Measurements from ENCODE around the gene TMEM139.

GRCh38 chr7:143239813-143240212, 44.9 kb upstream of the TMEM139 start:
- TF ChIP-seq YY1 (IDR thresholded peaks at IDR 0.05; ENCODE audit: insufficient read depth, insufficient read length) (no peak), ZNF274 (IDR thresholded peaks at IDR 0.05; ENCODE audit: low read depth, low read length) (no peak)

Data from NT2/D1 (cell line).